ENCODE measurements around the gene ERBB4.

The ERBB4 gene

GRCh38 chr2:212538305-212539071 lies at the start of gene ERBB4:
TSS of gene ERBB4 (minus strand) at chr2:212538802. CDS start at chr2:212538530, 272 bp downstream.
- FAIRE-seq: no peak
- DNase-seq (ENCODE audit: extremely low spot score, insufficient read length, low read depth): no peak

GRCh38 chr2:212580117-212580516 lies 41.5 kb upstream of the ERBB4 start:
- DNase-seq (ENCODE audit: extremely low spot score, insufficient read length, low read depth): no peak
- no peak for FAIRE-seq

GRCh38 chr2:212556296-212556695 lies 17.7 kb upstream of the ERBB4 start:
- FAIRE-seq: no peak
- DNase-seq (ENCODE audit: extremely low spot score, insufficient read length, low read depth): no peak

- DNase-seq (ENCODE audit: extremely low spot score, insufficient read length, low read depth) (no peak), FAIRE-seq (no peak)
Observed at GRCh38 chr2:212554233-212554632, 15.6 kb upstream of the ERBB4 start.

GRCh38 chr2:212549941-212550340 lies 11.3 kb upstream of the ERBB4 start:
- FAIRE-seq (no peak), DNase-seq (ENCODE audit: extremely low spot score, insufficient read length, low read depth) (no peak)

GRCh38 chr2:212549463-212549862 lies 10.9 kb upstream of the ERBB4 start:
- FAIRE-seq (no peak), DNase-seq (ENCODE audit: extremely low spot score, insufficient read length, low read depth) (no peak)

- no peak for DNase-seq (ENCODE audit: extremely low spot score, insufficient read length, low read depth)
- no peak for FAIRE-seq
Observed at GRCh38 chr2:212548455-212548819, 9.8 kb upstream of the ERBB4 start.

- DNase-seq (ENCODE audit: extremely low spot score, insufficient read length, low read depth): no peak
- no peak for FAIRE-seq
Observed at GRCh38 chr2:212547716-212548454, 9.3 kb upstream of the ERBB4 start.

GRCh38 chr2:212546669-212547068 lies 8.1 kb upstream of the ERBB4 start:
- DNase-seq (ENCODE audit: extremely low spot score, insufficient read length, low read depth) (no peak), FAIRE-seq (no peak)

GRCh38 chr2:212540341-212540740 lies 1.7 kb upstream of the ERBB4 start:
- FAIRE-seq (no peak), DNase-seq (ENCODE audit: extremely low spot score, insufficient read length, low read depth) (no peak)

- FAIRE-seq: no peak
- no peak for DNase-seq (ENCODE audit: extremely low spot score, insufficient read length, low read depth)
Observed at GRCh38 chr2:212539072-212539880, 674 bp upstream of the ERBB4 start.

- no peak for DNase-seq (ENCODE audit: extremely low spot score, insufficient read length, low read depth)
- no peak for FAIRE-seq
Observed at GRCh38 chr2:212537726-212538304, 787 bp downstream of the ERBB4 start.

- FAIRE-seq: no peak
- no peak for DNase-seq (ENCODE audit: extremely low spot score, insufficient read length, low read depth)
Observed at GRCh38 chr2:212536817-212537725, 1.5 kb downstream of the ERBB4 start.

GRCh38 chr2:212535996-212536816 lies 2.4 kb downstream of the ERBB4 start:
- DNase-seq (ENCODE audit: extremely low spot score, insufficient read length, low read depth): no peak
- FAIRE-seq: no peak

- FAIRE-seq (no peak), DNase-seq (ENCODE audit: extremely low spot score, insufficient read length, low read depth) (no peak)
Observed at GRCh38 chr2:212534336-212534735, 4.3 kb downstream of the ERBB4 start.

- FAIRE-seq (no peak), DNase-seq (ENCODE audit: extremely low spot score, insufficient read length, low read depth) (no peak)
Observed at GRCh38 chr2:212532585-212532984, 6.0 kb downstream of the ERBB4 start.

GRCh38 chr2:212532087-212532486 lies 6.5 kb downstream of the ERBB4 start:
- DNase-seq (ENCODE audit: extremely low spot score, insufficient read length, low read depth) (no peak), FAIRE-seq (no peak)

GRCh38 chr2:212531499-212531898 lies 7.1 kb downstream of the ERBB4 start:
- no peak for FAIRE-seq
- no peak for DNase-seq (ENCODE audit: extremely low spot score, insufficient read length, low read depth)

GRCh38 chr2:212530991-212531390 lies 7.6 kb downstream of the ERBB4 start:
- DNase-seq (ENCODE audit: extremely low spot score, insufficient read length, low read depth) (no peak), FAIRE-seq (no peak)
